Hematopoietic multipotent progenitor cell (in vitro differentiated cells): Measurements from ENCODE around the gene PRR33. TPM values are rescaled to one million over a fixed set of nuclear protein-coding genes. Genes with fewer than 3 reads are reported as not detected.
A peak's percentile ranks its signal among the peaks of the same experiment; 100 is the strongest.

Experiments used
- DNase-seq, 3 donors: peaks; one replicate each; pipeline ENCODE4 v3.0.0-alpha.2; 2011 to 2015; ENCODE audit warnings: low read depth in 2 of 3, low spot score in 2 of 3
- total RNA-seq: library from RNA; depleted of rRNA; stranded (reverse); fragments of >200 nt; gene quantifications from one replicate; pipeline ENCODE4 v1.2.3, GENCODE V29; 2012

Gene PRR33
- total RNA-seq, 1 donor = 0.54 TPM

DNA sequence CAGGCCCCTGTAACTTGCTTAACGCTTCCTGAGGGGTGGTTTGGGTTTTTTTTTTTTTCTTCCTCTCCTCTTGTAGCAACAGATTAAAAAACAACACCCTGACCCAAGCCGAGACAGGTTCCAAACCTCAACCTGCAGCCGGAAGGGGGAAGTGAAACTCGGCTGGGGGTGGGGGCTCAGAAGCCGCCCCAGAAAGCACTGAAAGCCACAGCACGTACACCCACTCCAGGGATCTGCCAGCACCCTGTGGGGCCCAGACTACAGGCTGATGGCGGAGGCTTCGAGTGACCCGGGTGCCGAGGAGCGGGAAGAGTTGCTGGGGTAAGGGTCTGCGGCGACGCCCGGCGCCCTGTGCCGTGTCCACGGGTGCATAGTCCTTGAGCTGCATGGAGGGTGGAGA is 38.8 kb downstream of the PRR33 start, which contains the start of gene LSP1:
Gene LSP1, plus strand, starts transcription at position 208 of the 400 bp plus-strand sequence. Its CDS starts 61 bp downstream, at position 269.
- peak; percentile 56 to 88 (median 66) for DNase-seq

GRCh38 chr11:1852271-1852876 is 39.3 kb downstream of the PRR33 start:
- no peak for DNase-seq

DNA sequence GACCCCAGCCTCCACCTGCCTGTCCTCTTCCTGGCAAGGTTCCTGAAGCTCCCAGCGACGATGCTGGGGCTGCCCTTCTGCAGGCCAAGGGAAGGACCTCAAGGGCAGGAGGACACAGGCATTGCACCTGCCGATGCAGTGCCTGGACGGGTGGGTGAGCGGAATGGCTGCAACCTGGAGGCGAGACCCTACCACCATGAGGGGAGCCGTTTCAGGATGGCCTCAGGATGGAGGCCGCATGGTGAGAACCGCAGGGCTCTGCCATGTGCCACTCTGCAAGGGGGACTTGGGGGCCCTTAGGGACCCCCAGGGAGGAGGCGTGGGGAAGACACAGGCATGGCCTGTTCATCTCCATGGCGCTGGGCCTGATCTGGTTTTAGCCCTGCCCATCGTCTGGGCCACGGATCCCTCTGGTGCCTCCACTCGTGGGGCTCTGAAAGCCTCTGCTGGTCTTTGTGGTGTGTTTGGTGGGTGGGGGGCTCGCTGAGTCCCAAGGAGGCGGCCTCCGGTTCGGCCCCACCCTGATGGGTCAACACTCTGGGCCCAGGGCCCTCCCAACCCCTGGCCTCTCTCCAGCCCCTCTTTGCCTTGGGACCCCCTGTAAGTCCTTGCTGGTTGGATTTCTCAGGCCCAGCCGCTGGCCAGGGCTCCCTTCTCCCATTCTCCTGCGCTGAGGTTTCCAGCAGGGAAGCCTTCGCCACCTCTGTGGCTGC is 40.1 kb downstream of the PRR33 start:
- DNase-seq = no peak

DNA sequence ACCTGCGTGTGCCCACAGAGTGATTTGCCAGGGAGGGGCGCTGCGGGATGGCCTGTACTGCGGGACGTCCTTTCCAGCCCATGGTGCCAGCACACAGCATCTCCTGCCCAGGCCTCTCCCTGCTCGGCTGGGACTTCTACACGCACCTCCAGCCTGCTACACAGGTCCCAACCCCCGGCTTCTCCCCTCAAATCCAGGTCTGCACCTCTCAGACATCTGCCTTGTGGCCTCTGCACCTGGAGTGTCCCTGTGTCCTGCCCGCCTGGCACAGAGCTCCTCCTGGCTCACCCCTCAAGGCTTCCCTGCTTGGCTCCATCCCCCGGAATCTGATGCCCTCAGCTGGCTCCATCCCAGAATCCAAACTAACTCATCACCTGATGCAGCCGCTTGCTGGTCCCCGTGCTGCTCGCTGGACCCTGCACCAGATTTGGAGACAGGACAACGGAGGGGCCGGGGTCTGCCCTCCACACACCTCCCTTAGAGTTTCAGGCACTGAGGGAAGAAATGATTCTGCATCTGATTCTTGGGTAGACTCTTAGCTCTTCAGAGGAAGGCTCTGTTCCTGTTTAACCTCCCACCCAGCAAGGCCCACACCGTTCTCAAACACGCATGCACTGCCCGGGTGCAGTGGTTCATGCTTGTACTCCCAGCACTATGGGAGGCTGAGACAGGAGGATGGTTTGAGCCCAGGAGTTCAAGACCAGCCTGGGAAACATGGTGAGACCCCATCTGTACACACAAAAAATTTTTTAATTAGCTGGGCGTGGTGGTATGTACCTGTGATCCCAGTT is 42.9 kb downstream of the PRR33 start:
- DNase-seq = no peak

GRCh38 chr11:1847926-1848639 is 43.6 kb downstream of the PRR33 start:
- no peak for DNase-seq

DNA sequence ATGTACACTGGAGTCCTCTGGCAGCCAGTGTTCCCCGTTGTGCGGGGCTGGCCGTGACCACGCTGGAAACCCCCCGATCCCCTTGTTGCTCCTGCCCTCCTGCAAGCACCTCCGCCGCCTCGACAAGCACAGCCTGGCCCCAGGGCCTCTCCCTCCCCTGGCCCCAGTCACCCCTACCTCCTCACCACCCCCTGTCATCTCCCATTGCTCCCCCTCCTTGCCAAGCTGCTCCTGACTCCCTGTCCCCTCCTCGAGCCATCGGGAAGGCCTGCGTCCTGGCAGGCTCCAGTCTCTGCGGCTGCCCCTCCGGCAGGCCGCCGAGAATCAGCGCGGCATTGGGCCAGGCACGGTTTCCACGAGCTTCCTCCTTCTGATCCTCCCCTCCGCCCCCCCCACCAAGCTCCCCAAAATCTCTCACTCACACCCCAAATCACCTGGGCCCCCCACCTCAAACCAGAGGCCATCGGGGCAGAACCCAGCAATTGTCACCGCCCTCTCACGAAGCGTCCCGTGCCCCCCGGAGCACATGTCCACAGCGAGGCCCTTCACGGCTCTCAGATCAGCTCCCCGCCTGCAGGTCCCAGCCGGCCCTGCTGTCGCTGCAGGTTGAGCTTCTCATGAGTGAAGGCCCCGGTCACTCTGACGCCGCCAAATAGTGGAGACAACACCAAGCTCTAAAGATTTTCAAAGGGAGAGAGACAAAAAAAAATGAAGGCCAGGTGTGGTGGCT is 44.5 kb downstream of the PRR33 start:
- DNase-seq = no peak

- DNase-seq = no peak
These were observed 45.2 kb downstream of the PRR33 start for GRCh38 chr11:1846453-1846932.

DNA sequence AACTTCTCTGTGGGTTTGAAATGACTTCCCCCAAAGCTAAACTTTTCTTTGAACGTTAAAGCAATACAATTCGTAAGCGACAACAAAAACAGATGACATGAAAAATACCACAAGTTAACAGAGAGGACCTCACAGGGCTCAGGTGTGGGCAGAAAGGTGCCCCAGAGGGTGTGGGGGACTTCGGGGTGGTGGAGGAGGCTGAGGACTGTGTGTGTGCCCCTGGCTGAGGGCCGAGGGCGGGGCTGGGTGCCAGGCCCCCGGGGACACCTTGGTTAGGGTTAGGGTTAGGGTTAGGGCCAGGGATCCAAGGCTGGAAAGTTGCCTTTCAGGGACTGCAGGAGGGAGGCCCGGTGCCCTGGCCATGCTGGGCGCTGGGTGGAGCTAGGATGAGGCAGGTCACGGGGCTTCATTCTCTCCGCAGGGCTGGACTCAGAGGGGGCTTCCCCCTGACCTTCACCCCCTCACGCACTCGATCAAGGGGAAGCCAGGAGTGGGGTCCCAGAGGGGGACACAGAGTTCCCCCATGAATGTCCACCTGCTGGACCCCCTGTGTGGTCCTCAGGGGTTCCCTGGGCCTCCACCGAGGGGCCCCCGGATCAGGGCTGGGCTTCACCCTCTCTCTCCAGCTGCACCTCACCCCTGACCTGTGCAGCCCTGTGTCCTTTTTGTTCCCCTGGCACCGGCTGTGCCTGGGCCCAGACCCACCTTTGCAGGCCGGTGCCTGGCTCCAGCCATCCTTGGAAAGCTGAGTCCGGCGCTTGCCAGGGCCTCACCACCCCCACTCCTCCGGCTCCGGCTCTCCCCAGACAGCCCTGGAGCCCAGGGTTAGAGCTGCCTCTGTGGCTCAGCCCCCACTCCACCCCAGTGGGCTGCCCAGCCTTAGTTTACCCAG is 45.9 kb downstream of the PRR33 start:
- no peak for DNase-seq

DNA sequence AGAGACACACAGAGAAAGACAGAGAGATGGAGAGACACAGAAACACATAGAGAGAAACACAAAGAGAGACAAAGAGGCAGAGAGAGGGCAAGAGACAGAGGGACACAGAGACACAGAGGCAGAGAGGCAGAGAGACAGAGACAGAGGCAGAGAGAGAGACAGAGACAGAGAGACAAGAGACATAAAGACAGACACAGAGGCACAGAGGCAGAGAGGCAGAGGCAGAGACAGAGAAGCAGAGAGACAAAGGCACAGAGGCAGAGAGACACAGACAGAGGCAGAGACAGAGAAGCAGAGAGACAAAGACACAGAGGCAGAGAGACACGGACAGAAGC is 46.6 kb downstream of the PRR33 start:
- no peak for DNase-seq

GRCh38 chr11:1844221-1845094 is 47.2 kb downstream of the PRR33 start:
- DNase-seq = peak in 2 of 3 donors; percentile 65 to 68

DNA sequence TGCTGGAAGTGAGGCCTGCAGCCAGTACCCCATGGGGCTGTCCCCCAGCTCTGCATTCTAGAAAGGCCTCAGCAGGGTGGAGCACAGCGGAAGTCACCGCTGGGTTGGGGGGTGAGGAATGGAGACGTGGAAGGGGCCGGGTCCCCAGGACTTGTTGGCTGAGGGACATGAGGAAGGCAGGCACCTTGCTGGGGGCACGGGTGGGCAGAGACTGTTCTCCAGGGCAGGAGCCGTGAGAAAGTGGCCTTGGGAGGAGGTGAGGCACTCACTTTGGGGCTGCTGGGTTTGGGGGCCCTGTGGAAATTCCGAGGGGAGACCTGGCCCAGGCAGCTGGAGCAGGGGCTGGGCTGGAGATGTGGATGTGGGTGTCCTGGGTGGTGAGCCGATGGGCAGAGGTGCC is 47.9 kb downstream of the PRR33 start:
- DNase-seq = no peak

DNA sequence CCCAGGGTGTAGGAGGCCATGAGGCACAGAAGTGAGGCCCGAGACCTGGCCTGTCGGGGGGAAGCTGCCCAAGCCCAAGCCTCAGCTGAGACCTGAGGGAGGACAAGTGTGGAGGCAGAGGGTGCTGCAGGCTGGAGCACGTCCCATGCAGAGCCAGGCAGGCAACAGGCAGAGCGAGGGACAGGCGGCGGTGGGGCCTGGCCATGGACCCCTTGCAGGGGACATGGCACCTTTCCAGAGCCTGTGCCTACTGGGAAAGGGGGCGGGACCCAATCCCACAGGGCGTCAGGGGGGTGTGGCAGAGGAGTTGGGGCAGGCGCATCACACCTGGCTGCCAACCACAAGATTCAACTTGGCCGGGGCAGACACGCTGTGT is 48.6 kb downstream of the PRR33 start:
- DNase-seq = no peak

DNA sequence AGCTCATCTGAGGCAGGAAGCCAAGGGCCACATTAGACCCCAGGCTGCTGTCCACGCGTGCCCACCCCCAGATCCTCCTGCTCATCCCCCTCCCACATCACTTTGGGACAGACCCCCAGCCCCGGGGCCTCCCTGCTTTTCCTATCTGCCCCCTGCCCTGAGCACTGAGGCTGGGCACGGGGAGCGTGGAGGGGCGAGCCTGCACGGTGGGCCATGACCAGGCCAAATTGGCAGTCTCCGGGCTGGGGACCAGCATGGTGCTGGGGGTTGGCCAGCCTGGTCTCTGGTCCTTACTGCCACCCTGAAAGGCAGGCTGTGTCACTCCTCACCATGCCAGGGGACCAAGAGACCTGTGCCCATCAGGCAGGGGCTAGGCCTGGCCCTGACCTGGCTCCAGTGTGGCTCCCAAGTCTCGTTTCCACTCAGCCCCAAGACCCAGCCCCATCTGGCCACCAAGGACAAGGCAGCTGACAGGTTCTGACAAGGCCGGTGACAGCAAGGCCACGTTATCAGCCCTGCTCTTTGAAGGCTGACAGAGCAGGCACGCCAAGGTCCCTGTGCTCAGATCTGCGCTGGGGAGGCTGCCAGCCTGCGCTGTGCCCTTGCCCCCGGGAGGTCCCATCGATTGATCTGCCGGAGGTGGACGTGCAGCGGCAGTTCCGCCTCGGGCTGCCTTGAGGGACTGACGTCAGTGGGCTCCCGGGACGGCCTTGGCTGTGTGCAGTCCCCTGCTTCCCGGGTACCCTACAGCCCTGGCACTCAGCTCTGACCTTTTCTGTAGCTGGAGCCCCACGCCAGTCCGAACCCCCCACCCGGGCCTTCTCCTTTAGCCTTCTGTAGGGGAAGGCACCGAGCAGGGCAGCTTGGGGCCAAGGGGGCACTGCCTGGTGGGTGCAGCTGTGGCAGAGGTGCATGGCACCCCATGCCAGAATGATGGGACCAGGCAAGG is 49.3 kb downstream of the PRR33 start:
- no peak for DNase-seq

- DNase-seq = no peak
These were observed 50.1 kb downstream of the PRR33 start for GRCh38 chr11:1841511-1842148.

DNA sequence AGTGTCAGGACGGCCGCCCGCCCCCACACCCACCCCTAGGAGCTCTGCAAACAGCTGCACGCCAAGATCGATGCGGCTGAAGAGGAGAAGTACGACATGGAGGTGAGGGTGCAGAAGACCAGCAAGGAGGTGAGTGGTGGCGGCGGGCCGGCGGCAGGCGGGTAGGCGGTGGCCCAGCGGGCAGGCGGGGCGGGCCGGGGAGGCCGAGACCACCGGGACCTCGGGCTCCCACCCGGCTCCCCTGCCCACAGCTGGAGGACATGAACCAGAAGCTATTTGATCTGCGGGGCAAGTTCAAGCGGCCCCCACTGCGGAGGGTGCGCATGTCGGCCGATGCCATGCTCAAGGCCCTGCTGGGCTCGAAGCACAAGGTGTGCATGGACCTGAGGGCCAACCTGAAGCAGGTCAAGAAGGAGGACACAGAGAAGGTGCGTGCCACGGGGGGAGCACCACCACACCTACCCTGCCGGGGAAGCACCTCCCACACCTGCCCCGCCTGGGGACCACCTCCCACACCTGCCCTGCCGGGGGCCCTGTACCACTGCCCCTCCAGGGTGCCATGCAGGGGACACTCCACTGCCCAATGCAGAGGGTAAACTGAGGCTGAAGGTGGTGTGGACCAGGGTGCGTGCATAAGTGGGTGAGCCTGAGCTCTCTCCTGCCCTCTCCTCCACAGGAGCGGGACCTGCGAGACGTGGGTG is 50.8 kb downstream of the PRR33 start:
- DNase-seq = no peak
